Transverse colon (tissue), 4 donors: Measurements from ENCODE around the gene ST3GAL3.

Experiments used
- CTCF ChIP-seq, 5 experiments: fragments of 200-600 bp in 3 of 5; fragments of 450-650 bp in 2 of 5; sonication (generic) in 3 of 5; IDR thresholded peaks; 1 replicate in 2 of 5; 2 replicates in 3 of 5; pipeline ENCODE4 v1.5.1; 2016 to 2017; ENCODE audit warnings: antibody characterized with exemption in 5 of 5, inconsistent platforms in 3 of 5, mild to moderate bottlenecking in 2 of 5, moderate library complexity in 1 of 5
- EP300 ChIP-seq: sonication (generic); formaldehyde crosslinking; IDR thresholded peaks from one replicate; pipeline ENCODE4 v1.6.1; 2017; ENCODE audit warnings: antibody characterized with exemption, low read depth
- POLR2A ChIP-seq: fragments of 450-650 bp; IDR thresholded peaks from one replicate; pipeline ENCODE4 v1.6.1; 2016; ENCODE audit warnings: antibody characterized with exemption, mild to moderate bottlenecking, moderate library complexity
- POLR2AphosphoS5 ChIP-seq, 3 donors: sonication (generic); formaldehyde crosslinking; IDR thresholded peaks; one replicate each; pipeline ENCODE4 v1.6.1; 2016; ENCODE audit warnings: antibody characterized with exemption in 3 of 3

GRCh38 chr1:43707190-43708001, at the start of gene ST3GAL3:
- peak; percentile 73 to 77 (median 75) for TF ChIP-seq POLR2AphosphoS5 (IDR thresholded peaks at IDR 0.05)
- peak; percentile 45 for TF ChIP-seq POLR2A
- TF ChIP-seq CTCF (IDR thresholded peaks at IDR 0.05), result no peak
- no peak for TF ChIP-seq EP300
